ENCODE measurements around the gene IFITM5.

Gene IFITM5

DNA sequence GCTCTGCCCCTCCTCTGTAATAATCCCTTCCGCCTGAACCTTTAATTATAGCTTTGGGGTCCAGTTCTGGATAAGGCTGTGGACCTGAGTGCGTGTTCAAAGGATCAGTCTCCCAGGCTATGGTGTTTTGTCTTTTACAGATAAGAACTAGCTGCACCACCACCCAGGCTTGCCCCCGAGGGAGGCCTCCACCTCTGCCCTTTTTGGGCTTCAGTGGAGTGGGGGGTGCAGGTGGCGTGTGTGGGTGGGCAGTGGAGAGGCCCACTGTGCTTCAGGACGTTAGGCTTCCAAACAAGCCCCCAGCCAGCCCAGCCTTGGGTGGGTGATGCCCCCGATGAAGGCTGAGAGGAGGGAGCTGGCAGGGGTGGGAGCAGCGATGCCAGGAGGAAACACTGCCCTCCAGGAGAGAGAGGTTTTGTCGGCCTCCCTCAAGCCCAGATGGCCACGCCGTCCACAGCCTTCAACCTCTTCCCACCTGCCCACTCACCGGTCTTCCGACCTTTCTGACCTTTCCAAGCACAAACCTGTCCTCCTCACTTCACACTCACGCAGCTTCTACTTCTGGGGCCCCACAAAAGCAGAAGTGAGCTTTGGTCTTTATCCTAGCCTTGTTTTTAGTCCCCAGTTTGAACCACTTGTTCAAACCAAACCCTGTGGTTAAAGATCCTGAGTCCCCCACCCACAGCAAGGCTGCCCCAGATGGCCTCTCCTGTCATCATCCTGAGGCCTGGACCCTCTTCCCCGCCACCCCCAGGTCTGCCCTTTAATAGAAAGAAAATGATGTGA is 42.2 kb downstream of the IFITM5 start:
- Histone ChIP-seq H3K9ac (ENCODE audit: low read length) (peak overlapping the region; percentile 38; the same call in 1 of the 2 replicates), H3K4me3 (ENCODE audit: low read length) (peak overlapping the region; percentile 17; the same call in 1 of the 2 replicates), H3K4me2 (ENCODE audit: low read length) (peak overlapping the region; percentile 63), H3K27ac (ENCODE audit: low read length) (peak overlapping the region; percentile 47), H3K9me3 (ENCODE audit: insufficient read depth, low read length) (no peaks in the 10 kb centered on the region), H3K4me1 (ENCODE audit: low read length) (peaks cover 18% of the 10 kb centered on the region), H2AFZ (ENCODE audit: low read depth, low read length) (peak overlapping the region; percentile 86), H3K36me3 (replicated peaks; ENCODE audit: low read depth, low read length) (peaks cover 16% of the 10 kb centered on the region), H4K20me1 (ENCODE audit: insufficient read depth, low read length) (no peaks in the 10 kb centered on the region), H3K27me3 (ENCODE audit: low read depth, low read length) (no peaks in the 10 kb centered on the region), H3K79me2 (ENCODE audit: low read length) (no peaks in the 10 kb centered on the region)
- TF ChIP-seq, protein P1, sequence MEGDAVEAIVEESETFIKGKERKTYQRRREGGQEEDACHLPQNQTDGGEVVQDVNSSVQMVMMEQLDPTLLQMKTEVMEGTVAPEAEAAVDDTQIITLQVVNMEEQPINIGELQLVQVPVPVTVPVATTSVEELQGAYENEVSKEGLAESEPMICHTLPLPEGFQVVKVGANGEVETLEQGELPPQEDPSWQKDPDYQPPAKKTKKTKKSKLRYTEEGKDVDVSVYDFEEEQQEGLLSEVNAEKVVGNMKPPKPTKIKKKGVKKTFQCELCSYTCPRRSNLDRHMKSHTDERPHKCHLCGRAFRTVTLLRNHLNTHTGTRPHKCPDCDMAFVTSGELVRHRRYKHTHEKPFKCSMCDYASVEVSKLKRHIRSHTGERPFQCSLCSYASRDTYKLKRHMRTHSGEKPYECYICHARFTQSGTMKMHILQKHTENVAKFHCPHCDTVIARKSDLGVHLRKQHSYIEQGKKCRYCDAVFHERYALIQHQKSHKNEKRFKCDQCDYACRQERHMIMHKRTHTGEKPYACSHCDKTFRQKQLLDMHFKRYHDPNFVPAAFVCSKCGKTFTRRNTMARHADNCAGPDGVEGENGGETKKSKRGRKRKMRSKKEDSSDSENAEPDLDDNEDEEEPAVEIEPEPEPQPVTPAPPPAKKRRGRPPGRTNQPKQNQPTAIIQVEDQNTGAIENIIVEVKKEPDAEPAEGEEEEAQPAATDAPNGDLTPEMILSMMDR (IDR thresholded peaks at IDR 0.05; ENCODE audit: low read depth, low read length), result no peak
- TF ChIP-seq EZH2phosphoT487 (IDR thresholded peaks at IDR 0.05; ENCODE audit: low read depth), result no peak

DNA sequence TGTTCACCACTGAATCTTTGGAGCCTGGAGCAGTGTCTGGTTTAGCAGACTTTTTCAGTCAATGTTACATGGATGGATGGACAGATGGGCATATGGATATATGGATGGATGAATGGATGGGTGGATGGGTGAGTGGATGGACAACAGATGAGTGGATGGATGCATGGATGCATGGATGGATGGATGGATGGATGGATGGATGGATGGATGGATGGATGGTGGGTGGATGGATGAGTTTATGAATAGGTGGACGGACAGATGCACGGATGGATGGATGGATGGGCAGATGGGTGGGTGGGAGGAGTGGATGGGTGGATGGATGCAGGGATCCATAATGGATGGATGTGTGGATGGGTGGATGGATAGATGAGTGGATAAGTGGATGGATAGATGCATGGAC is 43.5 kb downstream of the IFITM5 start:
- H3K4me2 ChIP-seq (ENCODE audit: low read length), result no peak overlapping the region
- H2AFZ ChIP-seq (ENCODE audit: low read depth, low read length), result no peak overlapping the region
- no peaks in the 10 kb centered on the region for H3K79me2 ChIP-seq (ENCODE audit: low read length)
- no peak overlapping the region for H3K4me3 ChIP-seq (ENCODE audit: low read length)
- peaks cover 28% of the 10 kb centered on the region for H3K36me3 ChIP-seq (replicated peaks; ENCODE audit: low read depth, low read length)
- H3K9ac ChIP-seq (ENCODE audit: low read length), result no peak overlapping the region
- no peak overlapping the region for H3K27ac ChIP-seq (ENCODE audit: low read length)
- TF ChIP-seq, protein P1 (IDR thresholded peaks at IDR 0.05; ENCODE audit: low read depth, low read length), result no peak
- TF ChIP-seq EZH2phosphoT487 (IDR thresholded peaks at IDR 0.05; ENCODE audit: low read depth), result no peak
- H3K4me1 ChIP-seq (ENCODE audit: low read length), result peaks cover 17% of the 10 kb centered on the region
- no peaks in the 10 kb centered on the region for H3K27me3 ChIP-seq (ENCODE audit: low read depth, low read length)
- H4K20me1 ChIP-seq (ENCODE audit: insufficient read depth, low read length), result no peaks in the 10 kb centered on the region
- no peaks in the 10 kb centered on the region for H3K9me3 ChIP-seq (ENCODE audit: insufficient read depth, low read length)

DNA sequence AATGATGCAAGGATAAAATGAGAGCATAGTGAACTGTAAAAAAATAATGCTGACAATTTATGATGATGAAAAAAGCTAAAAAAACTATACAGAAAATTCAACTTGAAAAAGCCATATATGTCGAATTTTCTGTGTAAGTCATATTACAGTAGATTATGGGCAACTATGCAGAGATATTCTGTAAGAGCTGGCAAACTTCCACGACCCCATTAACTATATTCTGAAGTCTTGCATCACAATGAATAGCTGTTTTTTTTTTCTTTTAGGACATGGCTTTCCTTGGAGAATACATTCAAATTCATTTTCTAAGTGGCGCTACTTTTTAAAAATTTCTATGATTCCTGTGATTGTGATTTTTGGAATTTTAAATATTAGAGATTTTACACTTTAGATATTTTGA is 44.1 kb downstream of the IFITM5 start:
- Histone ChIP-seq H3K36me3 (replicated peaks; ENCODE audit: low read depth, low read length) (peaks cover 28% of the 10 kb centered on the region), H3K4me2 (ENCODE audit: low read length) (no peak overlapping the region), H3K4me3 (ENCODE audit: low read length) (no peak overlapping the region), H3K9me3 (ENCODE audit: insufficient read depth, low read length) (no peaks in the 10 kb centered on the region), H3K27ac (ENCODE audit: low read length) (no peak overlapping the region), H3K9ac (ENCODE audit: low read length) (no peak overlapping the region), H2AFZ (ENCODE audit: low read depth, low read length) (no peak overlapping the region), H3K79me2 (ENCODE audit: low read length) (no peaks in the 10 kb centered on the region), H3K27me3 (ENCODE audit: low read depth, low read length) (no peaks in the 10 kb centered on the region), H4K20me1 (ENCODE audit: insufficient read depth, low read length) (no peaks in the 10 kb centered on the region), H3K4me1 (ENCODE audit: low read length) (peaks cover 17% of the 10 kb centered on the region)
- TF ChIP-seq EZH2phosphoT487 (IDR thresholded peaks at IDR 0.05; ENCODE audit: low read depth), result no peak
- TF ChIP-seq, protein P1 (IDR thresholded peaks at IDR 0.05; ENCODE audit: low read depth, low read length), result no peak

GRCh38 chr11:253886-254270 is 45.4 kb downstream of the IFITM5 start:
- no peak overlapping the region for H3K4me3 ChIP-seq (ENCODE audit: low read length)
- H3K9ac ChIP-seq (ENCODE audit: low read length), result no peak overlapping the region
- no peak overlapping the region for H3K4me2 ChIP-seq (ENCODE audit: low read length)
- H3K36me3 ChIP-seq (replicated peaks; ENCODE audit: low read depth, low read length), result peaks cover 32% of the 10 kb centered on the region
- H3K79me2 ChIP-seq (ENCODE audit: low read length), result no peaks in the 10 kb centered on the region
- no peaks in the 10 kb centered on the region for H3K9me3 ChIP-seq (ENCODE audit: insufficient read depth, low read length)
- H3K27me3 ChIP-seq (ENCODE audit: low read depth, low read length), result no peaks in the 10 kb centered on the region
- H4K20me1 ChIP-seq (ENCODE audit: insufficient read depth, low read length), result no peaks in the 10 kb centered on the region
- peaks cover 17% of the 10 kb centered on the region for H3K4me1 ChIP-seq (ENCODE audit: low read length)
- TF ChIP-seq EZH2phosphoT487 (IDR thresholded peaks at IDR 0.05; ENCODE audit: low read depth), result no peak
- TF ChIP-seq, protein P1 (IDR thresholded peaks at IDR 0.05; ENCODE audit: low read depth, low read length), result no peak
- no peak overlapping the region for H3K27ac ChIP-seq (ENCODE audit: low read length)
- H2AFZ ChIP-seq (ENCODE audit: low read depth, low read length), result no peak overlapping the region
